AG09319 (cell line): ENCODE data around the gene ZSWIM1.

Experiments
- DNase-seq: peaks from one replicate; pipeline ENCODE4 v3.0.0-alpha.2; 2010; ENCODE audit warnings: low read depth; ENCODE audit errors: extremely low read depth
- TF ChIP-seq, protein P1 (sequence below): IDR thresholded peaks from 2 replicates; pipeline ENCODE4 v1.5.1; 2011; ENCODE audit warnings: low read depth, mild to moderate bottlenecking, inconsistent platforms, low read length, moderate library complexity

Gene ZSWIM1

GRCh38 chr20:45880988-45881788 lies at the start of gene ZSWIM1:
Gene ZSWIM1, plus strand, starts transcription at chr20:45881227. Its CDS starts 1,366 bp downstream, at chr20:45882593.
- TF ChIP-seq, protein P1, sequence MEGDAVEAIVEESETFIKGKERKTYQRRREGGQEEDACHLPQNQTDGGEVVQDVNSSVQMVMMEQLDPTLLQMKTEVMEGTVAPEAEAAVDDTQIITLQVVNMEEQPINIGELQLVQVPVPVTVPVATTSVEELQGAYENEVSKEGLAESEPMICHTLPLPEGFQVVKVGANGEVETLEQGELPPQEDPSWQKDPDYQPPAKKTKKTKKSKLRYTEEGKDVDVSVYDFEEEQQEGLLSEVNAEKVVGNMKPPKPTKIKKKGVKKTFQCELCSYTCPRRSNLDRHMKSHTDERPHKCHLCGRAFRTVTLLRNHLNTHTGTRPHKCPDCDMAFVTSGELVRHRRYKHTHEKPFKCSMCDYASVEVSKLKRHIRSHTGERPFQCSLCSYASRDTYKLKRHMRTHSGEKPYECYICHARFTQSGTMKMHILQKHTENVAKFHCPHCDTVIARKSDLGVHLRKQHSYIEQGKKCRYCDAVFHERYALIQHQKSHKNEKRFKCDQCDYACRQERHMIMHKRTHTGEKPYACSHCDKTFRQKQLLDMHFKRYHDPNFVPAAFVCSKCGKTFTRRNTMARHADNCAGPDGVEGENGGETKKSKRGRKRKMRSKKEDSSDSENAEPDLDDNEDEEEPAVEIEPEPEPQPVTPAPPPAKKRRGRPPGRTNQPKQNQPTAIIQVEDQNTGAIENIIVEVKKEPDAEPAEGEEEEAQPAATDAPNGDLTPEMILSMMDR: no peak
- peak; percentile 98 for DNase-seq

GRCh38 chr20:45832619-45833018 lies 48.4 kb upstream of the ZSWIM1 start:
- DNase-seq: no peak
- TF ChIP-seq, protein P1: no peak

- TF ChIP-seq, protein P1: no peak
- DNase-seq: peak; percentile 84
Observed at GRCh38 chr20:45833030-45833882, 47.8 kb upstream of the ZSWIM1 start, which contains the start of gene SNX21. Gene SNX21, plus strand, starts transcription at chr20:45833799. Its CDS starts 121 bp downstream, at chr20:45833920.

GRCh38 chr20:45833883-45834796 lies 46.9 kb upstream of the ZSWIM1 start:
- TF ChIP-seq, protein P1: no peak
- no peak for DNase-seq

DNA sequence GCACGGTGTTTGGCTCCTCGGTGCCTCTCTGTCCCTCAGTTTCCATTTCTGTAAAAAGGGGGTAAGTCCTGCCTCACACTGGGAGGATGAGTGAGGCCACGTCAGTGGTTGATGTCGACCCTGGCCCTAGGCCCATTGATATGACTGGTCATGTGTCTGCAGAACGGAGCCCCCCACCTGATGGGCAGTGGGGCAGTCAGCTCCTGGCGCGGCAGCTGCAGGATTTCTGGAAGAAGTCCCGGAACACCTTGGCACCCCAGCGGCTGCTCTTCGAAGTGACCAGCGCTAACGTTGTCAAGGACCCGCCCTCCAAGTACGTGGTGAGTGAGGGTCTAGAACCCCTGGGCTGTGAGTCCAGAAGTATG lies 46.2 kb upstream of the ZSWIM1 start:
- DNase-seq: no peak
- TF ChIP-seq, protein P1: no peak

DNA sequence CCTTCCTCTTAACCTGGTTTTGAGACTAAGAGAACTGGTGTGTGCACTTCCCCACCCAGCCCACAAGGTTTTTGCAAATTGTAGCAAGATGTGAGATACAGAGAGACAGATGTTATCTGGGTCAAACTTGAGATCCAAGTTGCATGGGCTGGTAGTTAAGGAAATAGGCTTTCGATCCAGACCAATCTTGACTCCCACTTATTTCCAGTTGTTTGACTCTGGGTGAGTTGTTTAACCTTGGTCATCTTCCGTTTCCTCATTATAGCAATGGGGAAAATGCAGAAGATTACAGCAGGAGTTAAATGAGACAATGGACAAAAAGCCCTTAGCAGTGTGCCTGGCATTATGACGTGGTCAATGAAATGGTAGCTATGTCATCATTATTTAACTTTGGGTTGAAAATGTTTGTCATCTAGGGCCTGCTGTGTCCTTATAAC lies 45.7 kb upstream of the ZSWIM1 start:
- DNase-seq: no peak

More for the DNA sequence above, 45.7 kb upstream of the ZSWIM1 start:
- TF ChIP-seq, protein P1: no peak
